Endothelial cell of umbilical vein (primary cell): ENCODE data around the gene LRP1B. TPM values are rescaled to one million over a fixed set of nuclear protein-coding genes. Genes with fewer than 3 reads are reported as not detected.

ENCODE experiments used
- BruUV-seq: library from RNA; stranded (reverse); fragments of 400-500 nt; replicated peaks from 2 replicates; lab custom pipeline; 2021; lab: Mats Ljungman, UMichigan
- CTCF ChIA-PET: fragments of 300-600, 350-600 bp; sonication (Branson Sonifier 250); formaldehyde crosslinking; loops from one replicate; lab custom pipeline; 2021; ENCODE audit warnings: antibody characterized with exemption, inconsistent platforms; lab: Charles Lee
- POLR2A ChIA-PET: fragments of 300-600, 350-600 bp; sonication (Branson Sonifier 250); formaldehyde crosslinking; loops from one replicate; lab custom pipeline; 2021; ENCODE audit warnings: antibody characterized with exemption, inconsistent platforms; lab: Charles Lee
- DNase-seq: peaks from one replicate; pipeline ENCODE4 v3.0.0-alpha.2; 2011; ENCODE audit warnings: low read depth, low spot score
- FAIRE-seq: peaks from 2 replicates; lab custom pipeline; 2011; peaks lifted over from hg19 to GRCh38; lab: Jason Lieb, UNC
- H2AFZ ChIP-seq: 2 replicates; pipeline ENCODE4 v1.6.0; 2012; ENCODE audit warnings: low read depth, low read length, control low read depth, inconsistent platforms
- H3K27ac ChIP-seq: 2 replicates; pipeline ENCODE4 v1.5.1; 2011; ENCODE audit warnings: low read depth, mild to moderate bottlenecking, control low read depth, low read length, moderate library complexity; ENCODE audit not compliant: insufficient read depth
- H3K27me3 ChIP-seq, 2 experiments: 2 replicates each; pipeline versions ENCODE4 v1.6.0 to v1.6.1; 2011; ENCODE audit warnings: low read length in 2 of 2, mixed read lengths in 1 of 2; ENCODE audit not compliant: control insufficient read depth in 2 of 2, insufficient read depth in 2 of 2
- H3K36me3 ChIP-seq, 2 experiments: 2 replicates in 1 of 2; 3 replicates in 1 of 2; pipeline ENCODE4 v1.5.1; 2011; ENCODE audit warnings: low read length in 2 of 2, mild to moderate bottlenecking in 1 of 2, moderate library complexity in 1 of 2; ENCODE audit not compliant: control insufficient read depth in 2 of 2, insufficient read depth in 2 of 2; ENCODE audit errors: extremely low read depth in 1 of 2
- H3K4me1 ChIP-seq: 3 replicates; pipeline ENCODE4 v1.5.1; 2011; ENCODE audit warnings: mild to moderate bottlenecking, low read length; ENCODE audit not compliant: control insufficient read depth, insufficient read depth; ENCODE audit errors: extremely low read depth
- H3K4me2 ChIP-seq: 2 replicates; pipeline ENCODE4 v1.6.1; 2011; ENCODE audit warnings: low read length, control low read depth, mixed read lengths; ENCODE audit not compliant: insufficient read depth
- H3K4me3 ChIP-seq, 3 experiments: fragments of 200-600 bp in 1 of 3; sonication (generic), shearing (Covaris generic) in 1 of 3; replicated peaks in 1 of 3; 2 replicates each; pipeline ENCODE4 v1.5.1; 2011 to 2016; ENCODE audit warnings: control low read depth in 3 of 3, low read length in 3 of 3, mild to moderate bottlenecking in 2 of 3, inconsistent platforms in 1 of 3, low read depth in 1 of 3, moderate library complexity in 1 of 3; ENCODE audit not compliant: insufficient read depth in 1 of 3
- H3K79me2 ChIP-seq: 2 replicates; pipeline ENCODE4 v1.6.0; 2012; ENCODE audit warnings: low read length, inconsistent platforms; ENCODE audit not compliant: control insufficient read depth, insufficient read depth
- H3K9ac ChIP-seq: replicated peaks from 2 replicates; pipeline ENCODE3; 2011; ENCODE audit warnings: low read length, control low read depth; ENCODE audit not compliant: insufficient read depth; ENCODE audit errors: extremely low read depth
- H3K9me1 ChIP-seq: replicated peaks from 3 replicates; pipeline ENCODE4 v1.6.0; 2011; ENCODE audit warnings: mild to moderate bottlenecking, low read length; ENCODE audit not compliant: control insufficient read depth, insufficient read depth; ENCODE audit errors: extremely low read depth
- H3K9me3 ChIP-seq: replicated peaks from 2 replicates; pipeline ENCODE4 v1.5.1; 2012; ENCODE audit warnings: low read length, inconsistent platforms; ENCODE audit not compliant: control insufficient read depth, insufficient read depth
- H4K20me1 ChIP-seq: replicated peaks from 2 replicates; pipeline ENCODE3; 2011; ENCODE audit warnings: mild to moderate bottlenecking, low read length; ENCODE audit not compliant: control insufficient read depth, insufficient read depth; ENCODE audit errors: extremely low read depth
- CTCF ChIP-seq, 2 donors: IDR thresholded peaks; 1 replicate in 1 of 2; 2 replicates in 1 of 2; pipeline ENCODE4 v1.5.1; 2011; ENCODE audit warnings: low read length in 2 of 2, mild to moderate bottlenecking in 2 of 2, moderate library complexity in 2 of 2, control low read depth in 1 of 2, inconsistent platforms in 1 of 2, low read depth in 1 of 2; ENCODE audit not compliant: insufficient read depth in 1 of 2; ENCODE audit errors: extremely low read depth in 1 of 2
- EZH2 ChIP-seq: IDR thresholded peaks from 2 replicates; pipeline ENCODE4 v1.6.1; 2012; ENCODE audit warnings: borderline replicate concordance, low read depth, mild to moderate bottlenecking, moderate library complexity, low read length, inconsistent platforms; ENCODE audit not compliant: severe bottlenecking
- FOS ChIP-seq: IDR thresholded peaks from 2 replicates; pipeline ENCODE4 v1.6.1; 2011; ENCODE audit warnings: mild to moderate bottlenecking, low read length, moderate library complexity, borderline replicate concordance; ENCODE audit not compliant: insufficient read depth
- GATA2 ChIP-seq: IDR thresholded peaks from 2 replicates; pipeline ENCODE4 v1.7.0; 2011; ENCODE audit warnings: low read depth, mild to moderate bottlenecking, moderate library complexity, mixed read lengths, low read length; ENCODE audit not compliant: insufficient read length, insufficient read depth
- JUN ChIP-seq: IDR thresholded peaks from 2 replicates; pipeline ENCODE4 v1.6.1; 2011; ENCODE audit warnings: borderline replicate concordance, low read depth; ENCODE audit not compliant: insufficient read length, insufficient read depth
- MAX ChIP-seq: IDR thresholded peaks from 2 replicates; pipeline ENCODE4 v1.6.1; 2011; ENCODE audit not compliant: insufficient read depth, insufficient read length
- MYC ChIP-seq: IDR thresholded peaks from one replicate; pipeline ENCODE4 v1.6.1; 2011; ENCODE audit warnings: mild to moderate bottlenecking, low read depth, low read length
- POLR2A ChIP-seq: IDR thresholded peaks from 2 replicates; pipeline ENCODE4 v1.6.1; 2012; ENCODE audit warnings: low read depth, mild to moderate bottlenecking, control low read depth, low read length
- POLR2AphosphoS5 ChIP-seq: IDR thresholded peaks from 2 replicates; pipeline ENCODE4 v1.6.1; 2012; ENCODE audit warnings: low read depth, mild to moderate bottlenecking, control low read depth, low read length, moderate library complexity; ENCODE audit not compliant: insufficient read depth
- dilution Hi-C: fragments of 300-500 bp; cut with MboI; formaldehyde crosslinking; loops from one replicate; pipeline ENCODE4 v1.15.0; 2019; ENCODE audit warnings: low sequenced_read_pairs; ENCODE audit not compliant: extremely low pct_ligation_motif_present
- intact Hi-C: fragments of 100-400 bp; cut with micrococcal nuclease; formaldehyde crosslinking; loops from one replicate; pipeline ENCODE4 v1.10.0; 2022
- polyA plus RNA-seq, 4 experiments: library from polyadenylated mRNA; depleted of rRNA in 3 of 4; stranded (reverse) in 3 of 4; unstranded in 1 of 4; fragments of >200 nt; gene quantifications; 2 replicates each; pipeline versions ENCODE4 v1.2.1 to v1.2.3, GENCODE V29; 2011 to 2012; ENCODE audit warnings: missing spikeins in 1 of 4
- total RNA-seq: library from RNA; stranded (reverse); gene quantifications from 2 replicates; pipeline ENCODE4 v1.2.3, GENCODE V29; 2021

Gene LRP1B
- total and polyA plus RNA-seq, 2 donors (not counting 3 experiments of a cell fraction or from before 2014, with no cell fraction given) = 0.03 to 0.07 TPM

DNA sequence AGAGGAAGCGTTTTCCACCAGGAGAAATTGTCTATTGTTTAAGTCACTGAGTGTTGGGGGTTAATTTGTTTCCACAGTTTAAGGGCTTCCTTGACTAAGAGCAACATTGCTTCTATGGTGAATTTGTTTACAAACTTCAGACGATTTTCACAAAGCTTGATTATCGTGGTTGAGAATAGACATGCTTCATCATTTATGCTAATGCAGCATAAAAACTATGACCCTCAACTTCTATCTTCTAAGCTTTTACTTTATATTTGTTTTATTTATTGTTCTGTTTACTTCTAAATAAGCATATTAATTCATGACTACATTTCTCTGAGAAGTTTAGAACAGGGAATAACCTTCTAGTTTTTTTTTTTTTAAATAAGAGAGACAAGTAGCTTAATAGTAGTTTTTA is 483.5 kb downstream of the LRP1B start:
- ChIA-PET CTCF (interaction anchor here (1.1 to 1.3 kb wide), 2 partner anchors 10 to 33 kb away, joined by 3 read pairs; no protein-coding TSS in a partner anchor), POLR2A (no interaction called here)

More for the DNA sequence above, 483.5 kb downstream of the LRP1B start:
- TF ChIP-seq FOS (no peak), MYC (no peak), EZH2 (no peak), POLR2AphosphoS5 (no peak), GATA2 (no peak), JUN (no peak), CTCF (IDR thresholded peaks at IDR 0.05; ENCODE audit: extremely low read depth in 1 of 2, insufficient read depth in 1 of 2, low read depth in 1 of 2, low read length in 2 of 2) (no peak), POLR2A (no peak), MAX (no peak)
- no peak overlapping the region for H3K9ac ChIP-seq
- BruUV-seq = no TSS peak
- H2AFZ ChIP-seq = no peak overlapping the region
- dilution Hi-C loops (no loop called here), intact Hi-C loops (no loop called here)
- H3K4me2 ChIP-seq = no peak overlapping the region
- H3K9me3 ChIP-seq = no peaks in the 10 kb centered on the region
- FAIRE-seq (no peak), DNase-seq (no peak)
- H3K9me1 ChIP-seq = no peaks in the 10 kb centered on the region
- H3K4me1 ChIP-seq = no peaks in the 10 kb centered on the region
- no peaks in the 10 kb centered on the region for H3K36me3 ChIP-seq
- no peaks in the 10 kb centered on the region for H3K27me3 ChIP-seq
- no peaks in the 10 kb centered on the region for H4K20me1 ChIP-seq
- no peak overlapping the region for H3K27ac ChIP-seq
- no peak overlapping the region for H3K4me3 ChIP-seq
- no peaks in the 10 kb centered on the region for H3K79me2 ChIP-seq
